Measurements from ENCODE around the gene ATP11C.
"Not testable (repeated sequence)": the region's sequence is repeated elsewhere in the genome, so short reads cannot be mapped to it uniquely, and the experiment has no call there.

ATP11C gene

GRCh38 chrX:139961091-139961490 lies 28.2 kb upstream of the ATP11C start:
- not testable (repeated sequence) for H3K36me3 ChIP-seq (ENCODE audit: insufficient read depth, low read length); H3K27me3 ChIP-seq (ENCODE audit: insufficient read depth, low read length); H2AFZ ChIP-seq (ENCODE audit: low read length, unreplicated experiment); H3K79me2 ChIP-seq (ENCODE audit: control insufficient read depth, insufficient read depth, low read length, unreplicated experiment); H3K27ac ChIP-seq (ENCODE audit: low read depth, low read length); H3K4me1 ChIP-seq (ENCODE audit: control insufficient read depth, insufficient read depth, low read length, unreplicated experiment); H3K4me3 ChIP-seq (ENCODE audit: low read depth, low read length)

GRCh38 chrX:139949703-139950102 lies 16.9 kb upstream of the ATP11C start:
- H3K27me3 ChIP-seq (ENCODE audit: insufficient read depth, low read length) = no peaks in the 10 kb centered on the region
- H3K4me1 ChIP-seq (ENCODE audit: control insufficient read depth, insufficient read depth, low read length, unreplicated experiment) = no peaks in the 10 kb centered on the region
- H3K4me3 ChIP-seq (ENCODE audit: low read depth, low read length) = no peak overlapping the region
- H3K79me2 ChIP-seq (ENCODE audit: control insufficient read depth, insufficient read depth, low read length, unreplicated experiment) = no peaks in the 10 kb centered on the region
- no peak overlapping the region for H2AFZ ChIP-seq (ENCODE audit: low read length, unreplicated experiment)
- no peak overlapping the region for H3K27ac ChIP-seq (ENCODE audit: low read depth, low read length)
- no peaks in the 10 kb centered on the region for H3K36me3 ChIP-seq (ENCODE audit: insufficient read depth, low read length)

- H3K27me3 ChIP-seq (ENCODE audit: insufficient read depth, low read length) = no peaks in the 10 kb centered on the region
- H3K27ac ChIP-seq (ENCODE audit: low read depth, low read length) = no peak overlapping the region
- H3K4me3 ChIP-seq (ENCODE audit: low read depth, low read length) = no peak overlapping the region
- H3K4me1 ChIP-seq (ENCODE audit: control insufficient read depth, insufficient read depth, low read length, unreplicated experiment) = no peaks in the 10 kb centered on the region
- no peak overlapping the region for H2AFZ ChIP-seq (ENCODE audit: low read length, unreplicated experiment)
- no peaks in the 10 kb centered on the region for H3K79me2 ChIP-seq (ENCODE audit: control insufficient read depth, insufficient read depth, low read length, unreplicated experiment)
- no peaks in the 10 kb centered on the region for H3K36me3 ChIP-seq (ENCODE audit: insufficient read depth, low read length)
Observed at GRCh38 chrX:139945075-139945474, 12.2 kb upstream of the ATP11C start.

GRCh38 chrX:139936259-139936658 lies 3.4 kb upstream of the ATP11C start:
- peaks cover 5% of the 10 kb centered on the region for H3K4me1 ChIP-seq (ENCODE audit: control insufficient read depth, insufficient read depth, low read length, unreplicated experiment)
- H3K27me3 ChIP-seq (ENCODE audit: insufficient read depth, low read length) = no peaks in the 10 kb centered on the region
- no peak overlapping the region for H3K4me3 ChIP-seq (ENCODE audit: low read depth, low read length)
- no peak overlapping the region for H3K27ac ChIP-seq (ENCODE audit: low read depth, low read length)
- peaks cover 6% of the 10 kb centered on the region for H3K79me2 ChIP-seq (ENCODE audit: control insufficient read depth, insufficient read depth, low read length, unreplicated experiment)
- no peaks in the 10 kb centered on the region for H3K36me3 ChIP-seq (ENCODE audit: insufficient read depth, low read length)
- H2AFZ ChIP-seq (ENCODE audit: low read length, unreplicated experiment) = no peak overlapping the region

DNA sequence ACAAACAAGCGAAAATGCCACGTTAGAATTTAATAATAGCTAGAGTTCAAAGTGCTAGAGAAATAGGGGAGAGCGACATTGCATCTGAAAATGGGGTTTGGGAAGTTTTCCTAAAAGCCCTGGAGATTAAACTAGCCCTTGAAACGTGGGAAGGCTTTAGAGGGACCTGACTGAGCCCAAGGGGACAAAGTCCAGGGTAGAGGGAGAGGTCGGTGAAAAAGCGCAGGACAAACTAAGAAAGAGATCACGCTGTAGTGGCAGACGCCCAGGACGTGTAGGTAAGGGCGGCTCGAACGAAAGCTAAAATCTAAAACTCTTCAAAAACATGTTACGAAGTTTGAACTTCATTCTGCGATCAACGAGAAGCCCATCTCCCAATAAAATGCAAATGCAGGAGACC lies 1.1 kb upstream of the ATP11C start:
- Histone ChIP-seq H2AFZ (ENCODE audit: low read length, unreplicated experiment) (peak overlapping the region; percentile 82), H3K79me2 (ENCODE audit: control insufficient read depth, insufficient read depth, low read length, unreplicated experiment) (peaks cover 28% of the 10 kb centered on the region), H3K36me3 (ENCODE audit: insufficient read depth, low read length) (no peaks in the 10 kb centered on the region), H3K27ac (ENCODE audit: low read depth, low read length) (peak overlapping the region; percentile 78), H3K4me1 (ENCODE audit: control insufficient read depth, insufficient read depth, low read length, unreplicated experiment) (peaks cover 14% of the 10 kb centered on the region), H3K27me3 (ENCODE audit: insufficient read depth, low read length) (no peaks in the 10 kb centered on the region), H3K4me3 (ENCODE audit: low read depth, low read length) (peak overlapping the region; percentile 78)

- peak overlapping the region; percentile 38 for H2AFZ ChIP-seq (ENCODE audit: low read length, unreplicated experiment)
Observed at GRCh38 chrX:139932073-139932900, 566 bp downstream of the ATP11C start.

DNA sequence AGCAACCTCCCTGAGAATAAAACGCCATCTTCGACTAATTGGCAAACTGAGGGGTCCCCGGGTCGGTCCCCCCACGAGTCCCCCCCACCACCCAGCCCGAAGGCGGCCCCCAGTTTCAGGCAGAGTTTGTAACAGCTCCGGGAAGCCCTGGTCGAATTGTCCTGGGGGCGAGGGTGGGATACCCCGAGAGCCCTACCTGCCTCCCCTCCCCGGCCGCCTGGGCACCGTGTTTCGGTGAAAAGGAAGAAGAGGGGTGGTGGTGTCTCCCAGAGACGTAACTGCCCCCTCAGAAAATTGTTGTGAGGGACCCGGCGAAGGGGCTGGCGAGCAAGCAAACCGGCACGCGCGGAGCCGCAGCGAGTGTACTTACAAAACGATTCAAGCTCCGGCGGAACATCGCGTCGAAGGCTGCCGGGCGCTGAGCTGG lies 1.2 kb downstream of the ATP11C start:
- Histone ChIP-seq H3K27ac (ENCODE audit: low read depth, low read length) (no peak overlapping the region), H3K4me1 (ENCODE audit: control insufficient read depth, insufficient read depth, low read length, unreplicated experiment) (peaks cover 14% of the 10 kb centered on the region), H2AFZ (ENCODE audit: low read length, unreplicated experiment) (no peak overlapping the region), H3K27me3 (ENCODE audit: insufficient read depth, low read length) (no peaks in the 10 kb centered on the region), H3K79me2 (ENCODE audit: control insufficient read depth, insufficient read depth, low read length, unreplicated experiment) (peaks cover 39% of the 10 kb centered on the region), H3K36me3 (ENCODE audit: insufficient read depth, low read length) (no peaks in the 10 kb centered on the region), H3K4me3 (ENCODE audit: low read depth, low read length) (peak overlapping the region; percentile 78)

More at GRCh38 chrX:139932073-139932900, 566 bp downstream of the ATP11C start:
- Histone ChIP-seq H3K4me1 (ENCODE audit: control insufficient read depth, insufficient read depth, low read length, unreplicated experiment) (peaks cover 14% of the 10 kb centered on the region), H3K27ac (ENCODE audit: low read depth, low read length) (peak overlapping the region; percentile 78), H3K79me2 (ENCODE audit: control insufficient read depth, insufficient read depth, low read length, unreplicated experiment) (peaks cover 38% of the 10 kb centered on the region), H3K4me3 (ENCODE audit: low read depth, low read length) (peak overlapping the region; percentile 78), H3K36me3 (ENCODE audit: insufficient read depth, low read length) (no peaks in the 10 kb centered on the region), H3K27me3 (ENCODE audit: insufficient read depth, low read length) (no peaks in the 10 kb centered on the region)

DNA sequence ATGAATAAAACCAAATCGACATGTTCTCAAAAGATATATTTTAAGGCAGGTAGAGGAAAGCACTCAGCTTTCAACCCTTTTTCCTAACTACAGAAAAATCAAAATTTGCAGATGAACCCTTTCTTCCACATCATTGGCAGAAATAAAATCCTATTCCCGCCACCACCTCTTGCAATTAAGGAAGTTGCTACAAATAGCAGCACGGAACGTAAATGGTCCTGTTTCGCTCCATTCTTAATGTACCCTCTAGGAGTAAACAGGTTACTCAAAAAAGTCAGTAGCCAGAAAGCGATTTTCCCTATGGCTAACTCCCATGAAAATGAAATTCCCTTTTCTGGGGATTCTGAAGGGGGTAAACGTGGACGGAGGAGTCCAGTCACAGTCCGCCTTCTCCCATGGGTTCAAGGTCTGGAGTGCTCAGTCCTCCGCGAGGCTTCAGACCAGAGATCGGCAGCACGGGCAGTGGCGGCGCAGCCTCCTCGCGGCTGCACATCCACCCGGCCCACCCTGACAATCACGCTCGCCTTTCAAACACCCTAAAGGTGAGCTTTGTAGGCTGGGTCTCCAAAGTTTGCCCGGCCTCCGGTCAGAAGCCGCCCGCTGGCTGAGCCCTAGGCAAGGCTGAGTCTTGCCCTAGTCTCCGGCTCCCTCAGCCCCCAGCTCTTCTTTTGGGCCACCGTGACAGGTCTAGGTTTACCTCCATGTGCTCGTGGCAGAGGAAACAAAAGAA lies 1.8 kb downstream of the ATP11C start:
- Histone ChIP-seq H2AFZ (ENCODE audit: low read length, unreplicated experiment) (no peak overlapping the region), H3K36me3 (ENCODE audit: insufficient read depth, low read length) (no peaks in the 10 kb centered on the region), H3K79me2 (ENCODE audit: control insufficient read depth, insufficient read depth, low read length, unreplicated experiment) (peaks cover 45% of the 10 kb centered on the region), H3K27me3 (ENCODE audit: insufficient read depth, low read length) (no peaks in the 10 kb centered on the region), H3K4me1 (ENCODE audit: control insufficient read depth, insufficient read depth, low read length, unreplicated experiment) (peaks cover 14% of the 10 kb centered on the region), H3K27ac (ENCODE audit: low read depth, low read length) (no peak overlapping the region), H3K4me3 (ENCODE audit: low read depth, low read length) (peak overlapping the region; percentile 78)

DNA sequence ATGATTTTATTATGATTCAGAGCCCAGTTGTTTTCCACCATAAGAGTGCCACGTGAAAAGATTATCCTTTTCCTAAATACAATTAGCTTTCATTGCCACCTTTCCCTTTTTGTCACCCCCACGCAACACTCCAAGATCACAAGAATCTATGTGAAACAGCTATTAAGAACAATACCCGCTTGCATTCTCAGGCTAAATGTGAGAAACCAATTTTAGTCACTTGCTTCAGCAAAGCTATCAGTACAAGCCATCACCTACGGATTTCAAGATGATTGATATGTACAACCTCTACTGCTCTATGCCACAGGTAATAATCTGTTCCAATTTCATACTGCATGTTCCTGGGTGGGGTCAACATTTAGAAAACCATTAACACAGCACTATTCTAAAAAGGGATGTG lies 2.5 kb downstream of the ATP11C start:
- no peaks in the 10 kb centered on the region for H3K27me3 ChIP-seq (ENCODE audit: insufficient read depth, low read length)
- H2AFZ ChIP-seq (ENCODE audit: low read length, unreplicated experiment) = no peak overlapping the region
- H3K4me3 ChIP-seq (ENCODE audit: low read depth, low read length) = peak overlapping the region; percentile 78
- H3K79me2 ChIP-seq (ENCODE audit: control insufficient read depth, insufficient read depth, low read length, unreplicated experiment) = peaks cover 52% of the 10 kb centered on the region
- no peak overlapping the region for H3K27ac ChIP-seq (ENCODE audit: low read depth, low read length)
- H3K4me1 ChIP-seq (ENCODE audit: control insufficient read depth, insufficient read depth, low read length, unreplicated experiment) = peaks cover 14% of the 10 kb centered on the region
- no peaks in the 10 kb centered on the region for H3K36me3 ChIP-seq (ENCODE audit: insufficient read depth, low read length)

GRCh38 chrX:139929876-139930275 lies 3.0 kb downstream of the ATP11C start:
- no peak overlapping the region for H2AFZ ChIP-seq (ENCODE audit: low read length, unreplicated experiment)
- no peak overlapping the region for H3K27ac ChIP-seq (ENCODE audit: low read depth, low read length)
- no peaks in the 10 kb centered on the region for H3K27me3 ChIP-seq (ENCODE audit: insufficient read depth, low read length)
- peaks cover 56% of the 10 kb centered on the region for H3K79me2 ChIP-seq (ENCODE audit: control insufficient read depth, insufficient read depth, low read length, unreplicated experiment)
- peak overlapping the region; percentile 33; the same call in 1 of the 2 replicates for H3K4me3 ChIP-seq (ENCODE audit: low read depth, low read length)
- peaks cover 14% of the 10 kb centered on the region for H3K4me1 ChIP-seq (ENCODE audit: control insufficient read depth, insufficient read depth, low read length, unreplicated experiment)
- no peaks in the 10 kb centered on the region for H3K36me3 ChIP-seq (ENCODE audit: insufficient read depth, low read length)

- Histone ChIP-seq H3K4me3 (ENCODE audit: low read depth, low read length) (no peak overlapping the region), H3K27me3 (ENCODE audit: insufficient read depth, low read length) (no peaks in the 10 kb centered on the region), H2AFZ (ENCODE audit: low read length, unreplicated experiment) (no peak overlapping the region), H3K36me3 (ENCODE audit: insufficient read depth, low read length) (no peaks in the 10 kb centered on the region), H3K4me1 (ENCODE audit: control insufficient read depth, insufficient read depth, low read length, unreplicated experiment) (no peaks in the 10 kb centered on the region), H3K79me2 (ENCODE audit: control insufficient read depth, insufficient read depth, low read length, unreplicated experiment) (peaks cover 46% of the 10 kb centered on the region), H3K27ac (ENCODE audit: low read depth, low read length) (no peak overlapping the region)
Observed at GRCh38 chrX:139924696-139925095, 8.2 kb downstream of the ATP11C start.

All from ACC112 (cell line).